Measurements from ENCODE around the gene NTRK1.

Gene NTRK1

GRCh38 chr1:156839426-156840109, 21.1 kb upstream of the NTRK1 start:
- DNase-seq: no peak

GRCh38 chr1:156840186-156840897, 20.3 kb upstream of the NTRK1 start:
- no peak for DNase-seq

DNA sequence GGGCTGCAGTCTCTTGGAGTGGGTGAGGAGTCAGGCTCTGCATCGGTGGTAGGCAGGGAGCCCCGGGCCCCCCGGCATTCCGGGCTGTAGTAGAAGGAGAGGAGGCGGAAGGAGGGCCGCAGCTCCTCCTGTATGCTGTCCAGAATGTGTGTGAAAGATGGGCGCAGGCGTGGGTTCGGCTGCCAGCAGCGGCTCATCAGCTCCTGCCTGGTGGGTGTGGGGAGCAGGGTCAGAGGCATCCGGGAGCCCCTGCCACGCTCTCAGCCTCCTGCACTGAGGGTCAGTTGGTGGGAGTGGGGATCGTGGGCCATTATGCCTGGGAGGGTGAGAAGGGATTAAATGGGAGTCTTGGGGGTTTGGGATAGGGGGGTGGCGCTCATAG, 19.8 kb upstream of the NTRK1 start:
- DNase-seq: no peak

- DNase-seq: no peak
These were observed 19.3 kb upstream of the NTRK1 start for GRCh38 chr1:156841295-156841855.

GRCh38 chr1:156842618-156843300, 17.9 kb upstream of the NTRK1 start:
- no peak for DNase-seq

GRCh38 chr1:156844102-156844501, 16.6 kb upstream of the NTRK1 start:
- no peak for DNase-seq

DNA sequence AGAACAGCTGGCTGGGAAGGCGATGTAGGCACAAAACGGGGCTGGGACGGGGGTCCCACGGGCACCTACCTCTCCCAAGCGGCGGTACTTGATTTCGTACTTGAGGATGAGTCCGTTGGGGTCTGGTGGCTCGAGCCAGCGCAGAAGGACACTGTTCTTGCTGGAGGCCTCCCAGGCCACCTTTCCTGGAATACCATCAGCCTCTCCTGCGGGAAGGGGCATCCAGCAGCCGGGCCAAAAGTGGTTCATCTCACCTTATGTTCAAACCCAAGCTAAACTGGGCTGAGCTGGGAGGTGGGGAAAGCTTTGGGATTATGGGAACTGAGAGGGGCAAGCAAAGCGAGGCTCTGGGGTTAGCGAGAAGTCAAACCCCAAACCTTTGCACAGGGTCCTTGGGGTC, 16.0 kb upstream of the NTRK1 start:
- DNase-seq: no peak

DNA sequence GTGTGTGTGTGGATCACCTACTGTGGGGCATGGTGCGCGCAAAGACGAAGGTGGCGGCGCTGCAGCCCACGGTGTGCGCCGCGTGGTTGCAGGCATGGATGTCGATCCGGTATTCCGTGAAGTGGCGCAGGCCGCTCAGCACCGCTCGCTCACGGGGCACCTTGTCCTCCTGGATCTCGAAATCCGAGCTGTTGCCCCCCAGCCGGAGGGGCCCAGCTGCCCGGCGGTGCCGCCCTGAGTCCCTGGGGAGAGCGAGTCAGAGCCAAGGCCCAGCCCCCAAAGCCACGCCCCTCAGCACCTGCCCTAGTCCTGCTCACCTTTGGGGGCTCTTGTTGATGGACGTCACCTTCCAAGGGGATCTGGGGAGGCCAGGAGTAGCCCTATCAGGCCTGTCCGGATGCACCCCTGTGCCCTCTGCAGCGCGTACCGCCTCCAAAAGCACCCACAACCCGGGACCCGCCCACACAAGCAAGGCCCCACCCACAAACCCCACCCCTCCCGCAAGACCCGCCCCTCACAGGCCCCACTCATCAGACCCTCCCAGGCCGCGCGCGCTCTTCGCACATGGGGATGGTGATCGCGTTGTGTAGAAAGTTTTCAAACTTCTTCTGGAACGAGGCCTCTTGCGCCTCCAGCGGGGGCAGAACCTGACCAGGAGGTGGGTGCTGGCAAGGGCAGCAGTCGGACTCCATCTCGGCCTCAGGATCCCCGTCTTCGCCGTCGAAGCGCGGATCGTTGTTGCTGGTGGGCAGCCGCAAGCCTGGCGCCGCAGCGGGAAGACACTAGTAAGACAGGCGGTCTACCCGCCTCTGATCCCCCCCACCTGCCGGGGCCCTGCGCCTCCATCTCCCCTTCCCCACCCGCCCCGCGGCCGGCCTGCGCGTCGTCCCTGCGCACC, 15.4 kb upstream of the NTRK1 start:
- no peak for DNase-seq

GRCh38 chr1:156845953-156846545, 14.6 kb upstream of the NTRK1 start:
- no peak for DNase-seq

GRCh38 chr1:156846643-156847042, 14.0 kb upstream of the NTRK1 start:
- no peak for DNase-seq

DNA sequence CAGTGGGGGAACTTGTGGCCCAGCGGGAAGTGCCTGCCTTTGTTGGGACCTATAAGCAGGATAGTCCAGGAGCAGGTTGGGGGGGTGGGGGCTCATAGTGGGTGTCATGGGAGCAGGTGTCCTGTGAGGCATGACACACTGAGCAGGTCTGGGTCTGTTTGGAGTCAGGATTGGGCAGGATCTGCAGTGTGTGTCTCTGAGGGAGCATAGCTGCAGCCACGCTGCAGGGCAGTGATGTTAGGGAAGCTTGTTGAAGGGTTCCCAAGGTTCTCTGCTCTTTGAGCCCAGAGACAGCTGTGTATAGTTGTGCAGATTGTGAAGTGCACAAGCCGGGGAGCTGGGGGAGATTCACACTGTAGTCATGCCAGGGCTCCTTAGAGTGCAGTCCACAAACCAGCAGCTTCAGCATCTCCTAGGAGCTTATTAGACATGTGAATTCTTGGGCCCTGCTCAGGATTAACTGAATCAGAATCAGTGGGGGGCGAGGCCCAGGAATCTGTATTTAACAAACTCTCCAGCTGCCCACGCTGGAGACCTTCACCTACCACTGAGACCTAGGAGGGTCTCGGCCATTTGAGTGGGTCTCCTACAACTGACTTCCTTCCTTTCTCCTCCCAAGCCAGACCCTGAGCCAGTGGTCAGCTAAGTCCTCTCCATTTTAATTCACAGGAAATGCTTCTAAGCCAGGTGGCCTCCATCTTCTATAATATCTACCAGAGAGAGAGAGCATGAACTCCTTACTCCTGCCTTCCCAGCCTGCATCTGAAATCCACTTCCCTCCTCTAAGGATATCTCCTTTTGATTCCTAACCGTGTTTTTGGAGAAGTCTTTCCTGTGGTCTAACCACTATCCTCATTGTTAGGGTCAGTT, 12.8 kb upstream of the NTRK1 start:
- DNase-seq: no peak

GRCh38 chr1:156848461-156849150, 12.1 kb upstream of the NTRK1 start:
- DNase-seq: peak; percentile 49

- no peak for DNase-seq
These were observed 11.5 kb upstream of the NTRK1 start for GRCh38 chr1:156849151-156849496.

- DNase-seq: no peak
These were observed 8.8 kb upstream of the NTRK1 start for GRCh38 chr1:156851779-156852417.

DNA sequence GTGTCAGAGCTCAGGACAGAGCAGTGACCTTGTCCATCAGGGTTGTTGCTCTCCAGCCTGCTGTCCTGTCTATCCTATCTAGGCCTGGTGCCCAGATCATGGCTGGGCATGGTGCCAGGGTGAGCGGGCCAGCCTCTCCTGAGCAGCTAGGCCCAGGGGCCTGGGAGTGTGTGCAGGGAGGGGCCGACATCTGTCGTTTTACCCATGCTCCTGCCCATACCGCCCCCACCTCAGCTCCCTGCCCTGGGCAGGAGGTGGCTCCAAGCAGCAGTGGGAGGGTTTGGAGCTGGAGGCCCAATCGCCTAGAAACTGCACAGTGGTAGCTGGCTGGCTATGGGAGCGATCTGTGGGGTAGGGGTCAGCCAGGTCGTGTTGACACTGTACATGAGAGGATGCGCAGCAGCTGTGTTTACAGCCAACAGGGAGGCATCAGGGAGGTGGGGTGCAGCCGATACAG, 8.2 kb upstream of the NTRK1 start:
- DNase-seq: no peak

- no peak for DNase-seq
These were observed 6.9 kb upstream of the NTRK1 start for GRCh38 chr1:156853761-156854160.

DNA sequence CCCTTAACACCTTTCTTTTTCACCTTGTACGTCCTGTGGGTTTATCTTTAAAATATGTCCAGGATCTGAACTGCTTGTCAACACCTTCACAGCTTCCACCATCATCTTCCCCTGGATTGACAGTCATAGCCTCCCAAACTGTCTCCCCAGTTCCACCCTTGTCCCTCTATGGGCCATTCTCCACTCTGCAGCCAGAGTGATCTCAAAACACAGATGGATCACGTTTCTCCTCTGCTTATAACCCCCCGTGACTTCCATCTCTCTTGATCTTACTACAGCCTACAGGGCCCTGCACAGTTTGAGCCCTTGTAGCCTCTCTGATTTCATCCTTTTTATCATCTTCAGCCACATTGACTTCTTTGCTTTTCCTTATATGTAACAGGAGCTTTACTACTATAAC, 6.0 kb upstream of the NTRK1 start:
- no peak for DNase-seq

DNA sequence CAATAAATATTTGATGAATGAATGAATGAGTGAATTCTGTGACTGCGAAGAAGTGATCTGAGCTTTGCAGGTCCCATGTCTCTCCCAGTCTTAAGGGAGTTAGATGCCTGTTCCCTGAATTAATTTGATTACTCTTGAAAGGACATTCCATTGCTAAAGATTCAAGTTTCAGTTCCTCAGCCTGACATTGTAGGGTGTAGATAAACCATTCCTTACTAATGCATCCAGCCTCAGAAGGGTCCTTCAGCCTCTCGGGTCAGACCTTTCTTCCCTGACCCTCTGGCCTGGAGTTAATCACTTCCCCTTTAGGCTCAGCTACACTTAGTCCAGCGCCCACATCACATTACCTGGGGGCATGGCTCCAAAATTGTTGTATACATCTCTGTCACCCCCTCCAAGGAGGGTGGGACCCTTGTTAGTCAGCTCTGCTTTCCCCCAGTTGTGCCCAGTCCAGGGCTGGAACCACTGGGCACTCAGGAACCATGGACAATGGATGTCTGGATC, 4.3 kb upstream of the NTRK1 start:
- no peak for DNase-seq

DNA sequence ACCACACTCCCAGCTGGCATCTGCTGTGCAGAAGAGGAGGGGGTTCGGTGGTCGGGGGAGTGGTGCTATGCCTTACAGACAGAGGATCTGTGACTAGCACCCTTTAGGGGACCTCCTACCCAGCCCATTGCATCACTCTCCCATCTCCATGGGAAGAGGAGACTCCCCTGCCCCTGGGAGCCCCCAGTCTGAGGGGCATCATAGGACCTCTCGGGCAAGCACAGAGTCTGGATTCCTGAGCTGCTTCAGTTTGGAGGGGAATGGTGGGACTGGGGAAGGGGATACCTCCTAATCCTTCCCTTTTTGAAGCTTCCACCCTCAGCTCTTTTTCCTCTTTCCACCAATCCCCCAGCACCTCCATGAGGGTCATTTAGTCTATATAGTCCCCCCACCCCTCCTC, 3.1 kb upstream of the NTRK1 start:
- no peak for DNase-seq

- no peak for DNase-seq
These were observed 2.1 kb upstream of the NTRK1 start for GRCh38 chr1:156858555-156858956.
